HCEC 1CT (cell line): ENCODE results near the gene A3GALT2.

Experiments
- DNase-seq: peaks from one replicate; pipeline ENCODE4 v3.0.0-alpha.2; 2017

The A3GALT2 gene

GRCh38 chr1:33330906-33331305, 10.0 kb upstream of the A3GALT2 start:
- no peak for DNase-seq

DNA sequence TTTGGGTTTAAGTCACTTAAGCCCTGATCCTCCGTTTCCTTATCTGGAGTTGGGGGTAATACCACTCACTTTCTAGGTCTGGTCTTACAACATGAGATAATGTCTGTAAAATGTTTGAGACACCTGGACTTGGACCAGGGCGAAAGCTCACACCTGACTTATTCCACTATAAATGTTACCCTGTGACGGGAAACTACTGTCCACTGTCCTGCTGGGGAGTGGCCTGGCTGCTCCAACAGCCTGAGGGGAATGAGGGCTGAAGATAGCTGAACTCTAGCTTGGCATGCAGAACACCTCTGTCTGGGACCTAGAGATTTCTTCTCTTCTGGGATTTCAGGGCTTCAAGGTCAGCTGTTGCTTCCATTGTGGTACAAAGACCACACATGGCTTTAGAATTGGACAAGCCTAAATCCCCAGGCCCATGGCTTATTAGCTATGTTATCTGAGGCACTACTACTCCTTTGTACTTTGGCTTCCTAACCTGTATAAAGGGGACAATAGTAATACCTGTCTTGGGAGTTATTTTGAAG, 9.5 kb upstream of the A3GALT2 start:
- no peak for DNase-seq

DNA sequence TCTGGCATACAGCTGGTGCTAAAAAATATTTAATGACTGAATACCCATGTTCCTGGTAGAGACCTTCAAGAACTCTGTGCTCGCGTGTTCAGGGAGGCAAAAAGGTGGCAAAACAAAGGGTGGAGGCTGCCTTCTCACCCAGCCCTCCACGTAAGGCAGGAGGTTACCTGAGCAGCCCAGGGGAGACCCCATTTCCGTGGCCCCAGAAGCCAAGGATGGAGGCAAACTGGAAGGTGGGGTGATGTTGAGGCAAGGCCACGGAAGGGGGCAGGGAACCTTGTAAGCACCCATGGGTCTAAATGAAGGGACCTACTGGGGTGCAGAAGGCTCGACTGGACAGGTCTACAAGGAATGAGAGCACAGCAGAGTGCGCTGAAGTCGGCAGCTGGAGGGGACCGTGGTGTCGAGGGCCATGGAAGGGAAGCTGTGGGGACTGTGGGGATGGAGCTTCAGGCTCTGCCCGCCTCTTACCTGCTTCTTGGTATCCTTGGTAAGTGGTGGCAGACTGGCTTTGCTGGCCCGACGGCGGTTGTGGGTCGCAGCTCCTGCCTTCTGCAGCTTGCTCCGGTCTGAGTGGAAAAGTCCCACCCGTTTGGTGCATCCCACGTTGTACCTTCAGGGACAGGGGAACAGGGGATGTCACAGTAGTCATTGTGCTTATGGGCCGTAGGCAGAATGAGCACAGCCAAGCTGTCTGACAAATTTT, 8.9 kb upstream of the A3GALT2 start:
- no peak for DNase-seq

- DNase-seq, result peak; percentile 1
These were observed 7.9 kb upstream of the A3GALT2 start for GRCh38 chr1:33328817-33329216.

DNA sequence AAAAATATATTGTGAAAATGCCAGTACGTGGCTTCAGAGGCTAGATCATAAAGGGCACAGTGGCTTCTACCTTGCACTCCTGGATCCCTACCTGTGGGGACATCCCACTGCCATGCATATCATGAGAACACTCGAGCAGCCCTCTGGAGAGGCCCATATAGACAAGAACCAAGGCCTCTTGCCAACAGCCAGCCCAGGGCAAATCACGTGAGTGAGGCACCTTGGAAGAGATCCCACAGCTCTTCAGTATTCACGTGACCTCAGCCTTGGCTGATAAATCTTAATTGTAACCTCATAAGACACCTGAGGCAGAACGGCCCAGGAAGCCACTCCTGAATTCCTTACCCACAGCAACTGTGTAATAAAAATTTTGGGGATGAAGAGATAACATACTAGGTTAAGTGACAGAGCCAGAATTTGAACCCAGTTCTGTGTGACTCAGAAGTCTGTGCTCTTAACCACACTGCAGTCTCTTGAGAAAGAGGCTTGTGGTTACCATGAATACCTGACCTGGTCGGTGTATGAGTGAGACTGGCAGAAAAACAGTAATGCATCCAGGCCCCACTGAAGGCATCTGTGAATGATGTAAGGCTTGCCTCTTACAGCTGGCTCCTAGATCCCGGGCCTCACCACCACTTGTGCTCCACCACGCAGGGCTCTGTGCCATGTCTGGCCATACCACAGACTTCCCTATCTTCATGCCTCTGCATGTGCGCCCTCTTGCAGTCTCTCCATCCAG, 6.9 kb upstream of the A3GALT2 start:
- peak; percentile 97 for DNase-seq

GRCh38 chr1:33326785-33327184, 5.9 kb upstream of the A3GALT2 start:
- no peak for DNase-seq

DNA sequence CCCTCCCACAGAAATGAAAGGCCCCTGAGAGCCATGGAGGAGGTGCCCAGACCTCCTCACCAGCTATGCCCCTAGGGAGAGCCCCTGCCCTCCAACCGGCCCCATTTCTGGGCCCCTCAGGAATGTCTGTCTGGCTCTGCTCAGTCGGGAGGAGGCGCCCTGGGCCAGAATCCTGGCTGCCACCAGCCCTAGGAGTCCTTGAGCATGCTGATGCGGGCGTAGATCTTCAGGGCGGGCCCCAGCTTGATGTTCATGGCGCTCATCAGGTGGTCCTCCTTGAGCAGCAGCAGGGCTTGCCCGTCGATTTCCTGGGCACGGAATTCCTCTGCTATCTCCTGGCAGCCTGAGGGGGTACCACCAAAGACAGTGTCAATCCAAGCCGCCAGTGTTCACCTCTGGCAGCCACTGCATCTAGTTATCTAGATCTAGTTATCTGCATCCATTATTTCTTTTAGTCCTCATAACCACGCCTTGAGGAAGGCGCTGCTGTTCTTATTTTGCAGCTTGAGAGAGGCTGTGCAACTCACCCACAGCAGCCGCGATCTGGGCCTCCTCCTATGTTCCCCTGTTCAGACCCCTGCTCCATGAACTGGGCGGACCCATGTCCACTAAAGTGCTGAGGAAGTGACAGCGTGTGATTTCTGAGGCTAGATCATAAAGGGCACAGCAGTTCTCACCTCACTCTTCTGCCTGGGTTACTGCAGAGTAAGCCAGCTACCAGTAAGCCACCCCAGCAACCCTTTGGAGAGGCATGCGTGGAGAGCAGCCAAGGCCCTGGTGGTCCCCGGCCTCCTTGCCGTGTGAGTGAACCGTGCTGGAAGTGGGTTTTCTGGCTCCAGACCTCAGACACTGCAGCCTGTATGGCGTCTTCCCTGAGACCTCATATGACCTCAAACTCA, 4.0 kb upstream of the A3GALT2 start:
- DNase-seq, result no peak

GRCh38 chr1:33323663-33324477, 3.0 kb upstream of the A3GALT2 start:
- DNase-seq, result no peak

DNA sequence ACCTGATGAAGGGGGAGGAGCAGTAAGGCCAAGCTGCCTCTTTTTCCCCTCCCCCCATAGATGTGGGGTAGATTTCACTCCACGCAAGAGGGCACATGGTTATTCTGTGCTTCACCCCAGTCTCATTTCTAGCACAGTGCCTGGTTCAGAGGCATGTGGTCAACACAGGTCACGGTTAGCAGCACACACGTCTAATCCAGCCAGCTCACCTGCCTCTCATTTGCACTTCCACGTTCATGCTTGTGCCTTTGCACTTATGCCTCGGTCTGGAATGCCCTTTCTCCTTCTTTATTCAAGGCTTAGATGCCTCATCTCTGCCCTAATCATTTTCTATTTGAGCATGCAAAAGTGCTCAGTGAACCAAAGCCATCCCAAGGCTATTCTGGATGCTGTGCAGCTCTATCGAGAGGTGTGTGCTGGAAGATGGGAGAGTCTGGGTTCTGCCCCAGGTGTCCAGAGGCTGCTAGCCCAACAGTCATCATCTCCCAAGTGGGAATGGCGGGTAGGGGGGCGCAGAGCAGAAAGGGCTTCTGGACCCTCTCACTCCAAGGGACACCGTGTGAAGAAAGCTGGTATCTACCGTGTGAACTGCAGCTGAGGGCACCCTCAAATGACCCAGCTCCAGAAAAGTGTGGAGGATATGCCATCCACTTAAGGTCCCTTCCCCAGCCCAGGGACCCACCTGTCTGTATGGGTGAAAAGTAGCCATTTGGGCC, 2.1 kb upstream of the A3GALT2 start:
- no peak for DNase-seq

- peak; percentile 1 for DNase-seq
These were observed 1.2 kb upstream of the A3GALT2 start for GRCh38 chr1:33322109-33322508.

DNA sequence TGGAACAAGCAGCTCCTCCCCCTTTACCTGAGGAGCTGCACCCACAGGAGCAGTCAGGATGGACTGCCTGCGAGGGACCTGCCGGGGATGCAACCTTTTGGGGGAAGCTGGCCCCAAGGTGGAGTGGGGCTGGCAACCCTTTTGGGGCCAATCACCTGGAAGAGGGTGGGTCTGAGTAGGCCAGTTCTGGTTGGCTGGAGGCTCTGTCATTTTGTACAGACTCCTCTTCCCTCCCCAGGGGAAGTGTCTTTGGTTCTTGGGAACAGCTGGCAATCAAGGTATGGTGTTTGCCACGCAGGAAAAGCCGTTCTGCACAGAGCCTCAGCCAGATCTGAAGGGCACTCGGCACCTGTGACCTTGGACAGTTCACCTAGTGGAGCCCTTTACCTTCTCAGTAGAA, 280 bp upstream of the A3GALT2 start:
- DNase-seq, result peak; percentile 1

- DNase-seq, result no peak
These were observed 814 bp downstream of the A3GALT2 start for GRCh38 chr1:33319949-33320618.

DNA sequence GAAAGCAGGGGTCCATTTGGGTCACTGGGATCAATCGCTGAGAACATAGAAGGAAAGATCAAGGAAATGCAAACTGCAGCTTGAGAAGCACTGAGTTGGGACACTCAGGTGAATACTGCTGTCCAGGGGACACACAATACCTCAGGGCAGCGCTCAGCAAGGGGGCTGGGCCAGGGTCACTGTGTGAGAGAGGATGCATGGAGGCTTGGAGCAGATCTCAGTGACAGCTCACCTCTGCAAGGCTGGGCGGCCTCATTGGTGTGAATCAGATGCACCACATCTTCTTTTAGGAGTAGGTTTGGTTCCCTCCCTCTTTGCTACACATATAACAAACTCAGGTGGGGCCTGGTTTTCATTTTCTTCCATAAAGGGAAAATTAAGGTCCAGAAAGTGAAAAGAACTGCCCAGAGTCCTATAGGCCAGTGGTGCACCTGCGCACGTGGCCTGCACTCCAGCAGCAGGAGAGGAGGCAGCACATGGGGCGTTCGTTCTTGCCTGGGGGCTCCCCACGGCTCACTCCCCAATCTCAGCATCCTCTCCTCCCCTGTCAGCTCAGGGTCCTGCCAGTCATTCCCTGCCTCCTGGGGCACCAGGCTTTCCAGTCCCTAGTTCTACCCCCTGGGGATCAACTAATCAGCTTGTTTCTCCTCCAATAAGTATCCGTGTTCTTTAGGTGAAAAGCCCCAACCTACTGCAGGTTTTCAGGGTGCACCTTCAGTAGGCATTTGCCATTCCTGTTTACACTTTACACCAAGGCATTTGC, 1.5 kb downstream of the A3GALT2 start:
- DNase-seq, result peak; percentile 0

DNA sequence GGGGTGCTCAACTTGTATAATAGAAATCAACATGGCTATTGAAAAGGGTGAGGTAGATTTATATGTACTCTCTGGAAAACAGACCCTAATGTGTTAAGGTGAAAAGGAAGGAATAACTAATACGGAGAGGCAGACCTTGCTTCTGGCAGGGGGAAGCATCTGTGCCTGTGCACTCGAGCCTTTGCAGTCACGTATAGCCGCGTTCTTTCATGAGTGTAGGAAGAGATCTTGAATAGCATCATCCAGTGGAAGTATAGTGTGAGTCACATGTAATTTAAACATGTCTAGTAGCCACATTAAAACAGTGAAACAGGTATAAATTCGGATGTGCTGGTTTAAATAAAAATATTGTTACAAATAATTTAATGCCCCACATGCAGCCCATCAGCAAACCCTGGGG, 3.0 kb downstream of the A3GALT2 start:
- peak; percentile 0 for DNase-seq

DNA sequence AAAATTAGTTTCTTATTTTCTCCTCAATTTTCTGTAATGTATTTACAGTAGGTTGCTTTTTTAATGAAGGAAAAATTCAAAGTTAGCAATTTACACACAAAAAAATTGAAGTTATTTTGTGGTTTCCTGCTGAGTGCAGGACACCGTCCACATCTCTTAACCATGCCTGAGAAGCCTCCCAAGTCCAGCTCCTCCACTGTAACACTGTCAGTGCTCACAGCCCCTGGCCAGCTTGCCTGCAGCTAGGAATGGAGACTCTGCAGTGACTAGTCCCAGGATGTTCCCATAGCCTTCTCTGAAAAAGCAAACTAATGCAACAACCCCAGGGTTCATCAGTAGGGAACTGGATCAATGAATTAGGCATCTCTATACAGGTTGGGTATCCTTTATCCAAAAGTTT, 3.5 kb downstream of the A3GALT2 start:
- DNase-seq, result no peak

DNA sequence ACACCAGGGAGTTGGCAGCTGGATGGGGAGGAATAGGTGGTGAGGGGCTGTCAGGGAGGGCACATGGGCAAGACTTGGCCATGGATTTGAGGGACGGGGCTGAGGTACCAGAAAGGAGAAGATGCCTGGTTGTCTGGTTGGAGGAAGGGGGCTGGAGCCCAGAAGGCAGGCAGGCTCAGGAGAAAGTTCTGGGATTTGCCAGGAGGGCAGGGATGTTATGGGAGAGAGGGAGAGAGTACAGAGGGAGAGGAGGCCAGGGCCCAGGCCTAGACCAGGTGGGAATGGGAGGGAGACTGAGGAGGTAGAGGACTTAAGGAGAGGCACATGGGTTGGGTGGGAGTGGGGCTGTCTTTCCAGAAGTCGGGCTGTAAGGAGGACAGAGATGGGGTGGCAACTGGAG, 4.3 kb downstream of the A3GALT2 start:
- no peak for DNase-seq

DNA sequence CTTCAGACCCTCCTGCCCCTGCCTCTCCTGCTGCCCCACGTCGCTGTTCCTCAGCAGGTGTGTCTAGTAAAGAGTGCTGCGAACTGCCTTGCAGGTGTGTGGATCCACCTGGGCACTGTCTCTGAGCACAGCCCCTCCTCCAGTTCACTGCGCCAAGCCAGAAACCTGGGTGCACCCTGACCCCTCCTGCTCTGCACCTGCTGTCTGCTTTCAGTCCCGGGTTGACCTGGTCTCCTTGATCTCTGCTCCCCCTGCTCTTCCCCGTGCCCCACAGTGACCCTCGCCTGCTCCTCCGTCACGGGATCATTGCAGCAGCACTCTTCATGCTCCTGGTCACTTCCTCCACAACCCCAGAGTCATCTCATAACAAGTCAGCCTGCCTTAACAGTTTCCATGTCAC, 6.5 kb downstream of the A3GALT2 start:
- DNase-seq, result no peak

GRCh38 chr1:33312413-33312749, 8.5 kb downstream of the A3GALT2 start:
- no peak for DNase-seq

DNA sequence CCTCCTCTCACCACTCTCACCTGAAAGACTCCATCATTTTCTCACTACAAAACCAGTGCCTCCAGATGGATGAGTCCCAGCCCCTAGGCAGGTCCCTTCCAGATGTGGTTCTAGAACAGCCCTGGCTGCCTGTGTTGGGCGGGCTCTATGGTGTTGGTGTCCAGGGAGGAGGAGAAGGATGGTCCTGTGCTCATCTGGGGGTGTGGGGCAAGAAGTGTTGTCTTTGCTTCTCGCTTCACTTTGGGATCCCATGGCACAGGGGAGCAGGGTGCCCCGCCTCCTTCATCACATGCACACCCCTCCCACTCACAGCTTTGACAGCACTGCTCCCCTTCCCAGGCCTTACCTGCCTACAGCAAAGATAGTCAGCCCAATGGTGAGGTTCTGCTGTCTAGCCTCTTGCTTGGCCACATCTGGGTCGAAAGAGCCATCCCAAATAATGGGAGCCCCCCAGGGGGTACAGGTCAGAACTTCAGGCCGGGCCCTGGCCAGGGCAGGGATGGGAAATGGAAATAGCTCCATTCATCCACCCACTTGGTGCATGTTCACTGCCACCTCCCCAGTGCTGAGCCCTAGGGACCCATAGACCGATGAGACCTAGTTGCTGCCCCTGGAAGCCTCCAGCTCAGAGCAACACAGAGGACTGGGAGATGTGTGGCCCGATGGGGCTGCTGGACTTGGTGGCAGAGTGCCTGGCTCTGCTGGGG, 9.0 kb downstream of the A3GALT2 start:
- no peak for DNase-seq

- no peak for DNase-seq
These were observed 10.2 kb downstream of the A3GALT2 start for GRCh38 chr1:33310702-33311101.
